ENCODE results near the gene PLG. TPM values are rescaled to one million over a fixed set of nuclear protein-coding genes. Genes with fewer than 3 reads are reported as not detected.
"Not testable (repeated sequence)": the region's sequence is repeated elsewhere in the genome, so short reads cannot be mapped to it uniquely, and the experiment has no call there.

Gene PLG
- total RNA-seq, 1 experiment from 2014 or later, result 0.72 TPM

GRCh38 chr6:160662429-160662828 lies 39.6 kb upstream of the PLG start:
- POLR2A ChIA-PET, result no interaction called here
- DNase-seq (ENCODE audit: low spot score), result no peak
- no peak overlapping the region for H3K4me3 Mint-ChIP-seq
- CTCF ChIA-PET, result interaction anchor here (1.3 kb wide), 1 partner anchor 30 kb away, joined by 3 read pairs; no protein-coding TSS in a partner anchor
- H3K9me3 Mint-ChIP-seq, result peaks cover 16% of the 10 kb centered on the region
- no peaks in the 10 kb centered on the region for H3K27me3 Mint-ChIP-seq (ENCODE audit: low read depth)
- TF ChIP-seq FOXP1 (CRISPR knock-in tag; IDR thresholded peaks at IDR 0.05; ENCODE audit: borderline replicate concordance) (no peak), SMAD3 (CRISPR knock-in tag; IDR thresholded peaks at IDR 0.05; ENCODE audit: borderline replicate concordance) (no peak), IRF2 (CRISPR knock-in tag; IDR thresholded peaks at IDR 0.05; ENCODE audit: borderline replicate concordance, low read depth) (no peak), ARID4B (CRISPR knock-in tag; IDR thresholded peaks at IDR 0.05; ENCODE audit: borderline replicate concordance) (no peak), ZBTB21 (CRISPR knock-in tag; IDR thresholded peaks at IDR 0.05; ENCODE audit: borderline replicate concordance) (no peak), ZNF219 (CRISPR knock-in tag; IDR thresholded peaks at IDR 0.05; ENCODE audit: borderline replicate concordance) (no peak), ZNF671 (CRISPR knock-in tag; IDR thresholded peaks at IDR 0.05) (no peak), E2F1 (CRISPR knock-in tag; IDR thresholded peaks at IDR 0.05) (no peak), MYBL2 (CRISPR knock-in tag; IDR thresholded peaks at IDR 0.05) (no peak), GRHL2 (CRISPR knock-in tag; IDR thresholded peaks at IDR 0.05; ENCODE audit: insufficient replicate concordance, severe bottlenecking) (no peak), ETV6 (CRISPR knock-in tag; IDR thresholded peaks at IDR 0.05) (no peak), ATF1 (CRISPR knock-in tag; IDR thresholded peaks at IDR 0.05) (no peak), ZNF232 (CRISPR knock-in tag; IDR thresholded peaks at IDR 0.05) (no peak), CREB1 (CRISPR knock-in tag; IDR thresholded peaks at IDR 0.05) (no peak), TEAD4 (CRISPR knock-in tag; IDR thresholded peaks at IDR 0.05) (no peak)
- H3K36me3 Mint-ChIP-seq, result peaks cover 4% of the 10 kb centered on the region
- H3K4me1 Mint-ChIP-seq, result peaks cover 14% of the 10 kb centered on the region
- no peak for ATAC-seq
- H3K27ac Mint-ChIP-seq, result no peak overlapping the region

GRCh38 chr6:160662842-160663241 lies 39.2 kb upstream of the PLG start:
- ChIA-PET POLR2A (no interaction called here), CTCF (interaction anchor here (1.3 kb wide), 1 partner anchor 30 kb away, joined by 3 read pairs; no protein-coding TSS in a partner anchor)
- ATAC-seq (peak; percentile 63), DNase-seq (ENCODE audit: low spot score) (no peak)
- Mint-ChIP-seq H3K27ac (no peak overlapping the region), H3K27me3 (ENCODE audit: low read depth) (no peaks in the 10 kb centered on the region), H3K4me3 (no peak overlapping the region), H3K4me1 (peaks cover 14% of the 10 kb centered on the region), H3K36me3 (peaks cover under 1% of the 10 kb centered on the region; the same call in 1 of the 2 replicates), H3K9me3 (peaks cover 12% of the 10 kb centered on the region)
- TF ChIP-seq CREB1 (CRISPR knock-in tag; IDR thresholded peaks at IDR 0.05) (no peak), HMGXB4 (CRISPR knock-in tag; IDR thresholded peaks at IDR 0.05) (no peak), GRHL2 (CRISPR knock-in tag; IDR thresholded peaks at IDR 0.05; ENCODE audit: insufficient replicate concordance, severe bottlenecking) (no peak), ZNF512 (CRISPR knock-in tag; IDR thresholded peaks at IDR 0.05; ENCODE audit: borderline replicate concordance) (no peak), E2F4 (CRISPR knock-in tag; IDR thresholded peaks at IDR 0.05; ENCODE audit: borderline replicate concordance, low read depth) (no peak), IRF2 (CRISPR knock-in tag; IDR thresholded peaks at IDR 0.05; ENCODE audit: borderline replicate concordance, low read depth) (no peak)

- H3K27ac Mint-ChIP-seq; ATAC-seq; H3K9me3 Mint-ChIP-seq; H3K36me3 Mint-ChIP-seq; H3K27me3 Mint-ChIP-seq (ENCODE audit: low read depth); H3K4me3 Mint-ChIP-seq; DNase-seq (ENCODE audit: low spot score); POLR2A ChIA-PET; CTCF ChIA-PET: not testable (repeated sequence)
- peaks cover 14% of the 10 kb centered on the region for H3K4me1 Mint-ChIP-seq
Observed at GRCh38 chr6:160664198-160664597, 37.8 kb upstream of the PLG start, which contains the start of gene LPA. Gene LPA, minus strand, starts transcription at chr6:160664275. Its CDS starts 61 bp downstream, at chr6:160664214.
